PC-3 (cell line): ENCODE data around the gene SRPX. TPM values are rescaled to one million over a fixed set of nuclear protein-coding genes. Genes with fewer than 3 reads are reported as not detected.

ENCODE experiments used
- ATAC-seq: fragments of 200-7000 bp; cut with Tn5 transposase; 2 replicates; pipeline ENCODE4 v1.9.1; 2020; ENCODE audit warnings: mild to moderate bottlenecking, moderate library complexity
- BruUV-seq: library from RNA; stranded (reverse); fragments of 400-500 nt; replicated peaks from 2 replicates; lab custom pipeline; 2021; lab: Mats Ljungman, UMichigan
- CTCF ChIA-PET: fragments of 300-600 bp; sonication (Branson Sonifier 250); formaldehyde crosslinking; loops from one replicate; lab custom pipeline; 2022; ENCODE audit warnings: antibody characterized with exemption; lab: Charles Lee
- POLR2A ChIA-PET: fragments of 300-600 bp; sonication (Branson Sonifier 250); formaldehyde crosslinking; loops from one replicate; lab custom pipeline; 2022; ENCODE audit warnings: antibody characterized with exemption; ENCODE audit not compliant: unreplicated experiment; lab: Charles Lee
- DNase-seq: peaks from one replicate; pipeline ENCODE4 v3.0.0-alpha.2; 2015
- H2AFZ ChIP-seq: fragments of 300-600 bp; sonication (generic); 2 replicates; pipeline ENCODE4 v1.6.0; 2016; ENCODE audit warnings: antibody characterized with exemption, low read length
- H3F3A ChIP-seq: fragments of 300-600 bp; sonication (generic); one replicate; pipeline ENCODE4 v1.6.0; 2017; ENCODE audit warnings: antibody characterized with exemption, low read length, control low read depth, mild to moderate bottlenecking; ENCODE audit not compliant: unreplicated experiment
- H3K27ac ChIP-seq: fragments of 300-600 bp; sonication (generic); 2 replicates; pipeline ENCODE4 v1.5.1; 2016; ENCODE audit warnings: mild to moderate bottlenecking, low read length
- H3K27me3 ChIP-seq: fragments of 300-600 bp; sonication (generic); 2 replicates; pipeline ENCODE4 v1.6.1; 2016; ENCODE audit warnings: low read length, mixed read lengths
- H3K36me3 ChIP-seq: fragments of 300-600 bp; sonication (generic); 2 replicates; pipeline ENCODE4 v1.6.1; 2016; ENCODE audit warnings: low read depth, mixed run types, low read length, mixed read lengths
- H3K4me1 ChIP-seq: fragments of 300-600 bp; sonication (generic); 2 replicates; pipeline ENCODE4 v1.5.1; 2016; ENCODE audit warnings: low read length; ENCODE audit not compliant: insufficient read depth
- H3K4me2 ChIP-seq: fragments of 300-600 bp; sonication (generic); 2 replicates; pipeline ENCODE4 v1.6.0; 2016; ENCODE audit warnings: low read length
- H3K4me3 ChIP-seq: fragments of 300-600 bp; sonication (generic); 2 replicates; pipeline ENCODE4 v1.5.1; 2016; ENCODE audit warnings: mild to moderate bottlenecking, low read length, mixed read lengths
- H3K79me2 ChIP-seq: fragments of 300-600 bp; sonication (generic); 2 replicates; pipeline ENCODE4 v1.6.1; 2017; ENCODE audit warnings: low read length, mixed read lengths
- H3K9ac ChIP-seq: fragments of 300-600 bp; sonication (generic); 2 replicates; pipeline ENCODE4 v1.6.0; 2016; ENCODE audit warnings: mild to moderate bottlenecking, low read length
- H3K9me2 ChIP-seq: fragments of 300-600 bp; sonication (generic); replicated peaks from 2 replicates; pipeline ENCODE4 v1.6.1; 2016; ENCODE audit warnings: mixed run types, low read length, mixed read lengths
- H3K9me3 ChIP-seq: fragments of 300-600 bp; sonication (generic); 2 replicates; pipeline ENCODE4 v1.6.1; 2016; ENCODE audit warnings: low read length, mixed read lengths
- H4K20me1 ChIP-seq: fragments of 300-600 bp; sonication (generic); 2 replicates; pipeline ENCODE4 v1.6.1; 2016; ENCODE audit warnings: low read length, mixed read lengths
- CTCF ChIP-seq: fragments of 300-600 bp; sonication (generic); conservative IDR thresholded peaks from 2 replicates; pipeline ENCODE4 v1.5.1; 2017; ENCODE audit warnings: antibody characterized with exemption, low read depth, mild to moderate bottlenecking, low read length
- EZH2 ChIP-seq: fragments of 300-600 bp; sonication (generic); IDR thresholded peaks from one replicate; pipeline ENCODE4 v1.6.1; 2017; ENCODE audit warnings: antibody characterized with exemption, mild to moderate bottlenecking, low read length; ENCODE audit not compliant: unreplicated experiment
- EZH2phosphoT487 ChIP-seq: fragments of 300-600 bp; sonication (generic); IDR thresholded peaks from 2 replicates; pipeline ENCODE4 v1.6.1; 2018; ENCODE audit warnings: mild to moderate bottlenecking, antibody characterized with exemption, low read length, borderline replicate concordance
- intact Hi-C: fragments of 100-400 bp; cut with micrococcal nuclease; formaldehyde crosslinking; loops from 2 replicates; pipeline ENCODE4 v1.9.0; 2023
- total RNA-seq: library from RNA; depleted of rRNA; stranded (reverse); fragments of >200 nt; gene quantifications from 2 replicates; pipeline ENCODE4 v1.2.3, GENCODE V29; 2014

The SRPX gene
- total RNA-seq, 1 experiment from 2014 or later: 5.0 TPM

GRCh38 chrX:38116706-38117105 is 104.0 kb downstream of the SRPX start:
- H2AFZ ChIP-seq: no peak overlapping the region
- no peaks in the 10 kb centered on the region for H3K27me3 ChIP-seq
- no peaks in the 10 kb centered on the region for H3K4me1 ChIP-seq
- BruUV-seq: no TSS peak
- ChIA-PET POLR2A (no interaction called here), CTCF (no interaction called here)
- no peaks in the 10 kb centered on the region for H3K9me3 ChIP-seq
- intact Hi-C loops: no loop called here
- H3F3A ChIP-seq: no peaks in the 10 kb centered on the region
- no peak overlapping the region for H3K9ac ChIP-seq
- no peaks in the 10 kb centered on the region for H3K9me2 ChIP-seq
- ATAC-seq (no peak), DNase-seq (no peak)
- H4K20me1 ChIP-seq: no peaks in the 10 kb centered on the region
- H3K4me2 ChIP-seq: no peak overlapping the region
- H3K4me3 ChIP-seq: no peak overlapping the region
- H3K27ac ChIP-seq: no peak overlapping the region
- TF ChIP-seq EZH2phosphoT487: no peak
- no peak for TF ChIP-seq CTCF
- TF ChIP-seq EZH2: no peak
- H3K36me3 ChIP-seq: no peaks in the 10 kb centered on the region
- no peaks in the 10 kb centered on the region for H3K79me2 ChIP-seq

GRCh38 chrX:38112566-38112965 is 108.1 kb downstream of the SRPX start:
- Histone ChIP-seq H3K9me2 (no peaks in the 10 kb centered on the region), H3K27ac (no peak overlapping the region), H3K4me2 (no peak overlapping the region), H3K36me3 (no peaks in the 10 kb centered on the region), H4K20me1 (no peaks in the 10 kb centered on the region), H3K27me3 (no peaks in the 10 kb centered on the region), H3K79me2 (no peaks in the 10 kb centered on the region), H3K4me3 (no peak overlapping the region), H3K9me3 (no peaks in the 10 kb centered on the region), H2AFZ (no peak overlapping the region), H3K4me1 (no peaks in the 10 kb centered on the region), H3K9ac (no peak overlapping the region), H3F3A (no peaks in the 10 kb centered on the region)
- intact Hi-C loops: no loop called here
- no peak for ATAC-seq
- ChIA-PET POLR2A (no interaction called here), CTCF (no interaction called here)
- no TSS peak for BruUV-seq
- TF ChIP-seq EZH2phosphoT487 (no peak), EZH2 (no peak), CTCF (no peak)
- no peak for DNase-seq

GRCh38 chrX:38111196-38111595 is 109.5 kb downstream of the SRPX start:
- Histone ChIP-seq H3K9me3 (no peaks in the 10 kb centered on the region), H3K9me2 (no peaks in the 10 kb centered on the region), H4K20me1 (no peaks in the 10 kb centered on the region), H3K9ac (no peak overlapping the region), H3F3A (no peaks in the 10 kb centered on the region), H3K36me3 (no peaks in the 10 kb centered on the region), H2AFZ (no peak overlapping the region), H3K4me2 (no peak overlapping the region), H3K27ac (no peak overlapping the region), H3K4me3 (no peak overlapping the region), H3K27me3 (no peaks in the 10 kb centered on the region), H3K4me1 (no peaks in the 10 kb centered on the region), H3K79me2 (no peaks in the 10 kb centered on the region)
- TF ChIP-seq CTCF (no peak), EZH2phosphoT487 (no peak), EZH2 (no peak)
- ATAC-seq (no peak), DNase-seq (no peak)
- ChIA-PET POLR2A (no interaction called here), CTCF (no interaction called here)
- intact Hi-C loops: no loop called here
- BruUV-seq: no TSS peak
